Liver (tissue), 3 donors: ENCODE results near the gene CREG2.

Source experiments
- EGR1 ChIP-seq, 2 donors: IDR thresholded peaks; 2 replicates each; pipeline ENCODE4 v1.6.1; 2016 to 2018; ENCODE audit warnings: antibody characterized with exemption in 2 of 2, low read depth in 2 of 2
- HNF4A ChIP-seq, 2 donors: conservative IDR thresholded peaks; 2 replicates each; pipeline ENCODE4 v1.6.1; 2016; ENCODE audit warnings: antibody characterized with exemption in 2 of 2, mild to moderate bottlenecking in 2 of 2
- JUND ChIP-seq, 2 donors: IDR thresholded peaks; 2 replicates each; pipeline ENCODE4 v1.6.1; 2016; ENCODE audit warnings: antibody characterized with exemption in 2 of 2
- RAD21 ChIP-seq, 2 donors: IDR thresholded peaks; 2 replicates each; pipeline ENCODE4 v1.6.1; 2016; ENCODE audit warnings: antibody characterized with exemption in 2 of 2, mild to moderate bottlenecking in 2 of 2
- SP1 ChIP-seq: IDR thresholded peaks from 2 replicates; pipeline ENCODE4 v1.6.1; 2018; ENCODE audit warnings: antibody characterized with exemption, mild to moderate bottlenecking
- TAF1 ChIP-seq: conservative IDR thresholded peaks from 2 replicates; pipeline ENCODE4 v1.6.1; 2016; ENCODE audit warnings: antibody characterized with exemption, mild to moderate bottlenecking
- YY1 ChIP-seq: IDR thresholded peaks from 2 replicates; pipeline ENCODE4 v1.6.1; 2016; ENCODE audit warnings: antibody characterized with exemption, mild to moderate bottlenecking
- TF ChIP-seq, protein P1 (sequence below): fragments of 150-350 bp; IDR thresholded peaks from 2 replicates; pipeline ENCODE4 v1.5.1; 2017; ENCODE audit warnings: improper control_type of control experiment, low read depth, low read length; ENCODE audit not compliant: missing input control
- TF ChIP-seq, protein P2 (sequence below): IDR thresholded peaks from 2 replicates; pipeline ENCODE4 v1.6.1; 2016; ENCODE audit warnings: antibody characterized with exemption
- TF ChIP-seq, protein P3 (sequence below): IDR thresholded peaks from 2 replicates; pipeline ENCODE4 v1.6.1; 2016; ENCODE audit warnings: antibody characterized with exemption
- TF ChIP-seq, protein P4 (sequence below): IDR thresholded peaks from 2 replicates; pipeline ENCODE4 v1.6.1; 2016; ENCODE audit warnings: antibody characterized with exemption, mild to moderate bottlenecking
- TF ChIP-seq, protein P5 (sequence below): IDR thresholded peaks from 2 replicates; pipeline ENCODE4 v1.6.1; 2016; ENCODE audit warnings: antibody characterized with exemption
- donor health status: healthy.
- donor health status: healthy.

DNA sequence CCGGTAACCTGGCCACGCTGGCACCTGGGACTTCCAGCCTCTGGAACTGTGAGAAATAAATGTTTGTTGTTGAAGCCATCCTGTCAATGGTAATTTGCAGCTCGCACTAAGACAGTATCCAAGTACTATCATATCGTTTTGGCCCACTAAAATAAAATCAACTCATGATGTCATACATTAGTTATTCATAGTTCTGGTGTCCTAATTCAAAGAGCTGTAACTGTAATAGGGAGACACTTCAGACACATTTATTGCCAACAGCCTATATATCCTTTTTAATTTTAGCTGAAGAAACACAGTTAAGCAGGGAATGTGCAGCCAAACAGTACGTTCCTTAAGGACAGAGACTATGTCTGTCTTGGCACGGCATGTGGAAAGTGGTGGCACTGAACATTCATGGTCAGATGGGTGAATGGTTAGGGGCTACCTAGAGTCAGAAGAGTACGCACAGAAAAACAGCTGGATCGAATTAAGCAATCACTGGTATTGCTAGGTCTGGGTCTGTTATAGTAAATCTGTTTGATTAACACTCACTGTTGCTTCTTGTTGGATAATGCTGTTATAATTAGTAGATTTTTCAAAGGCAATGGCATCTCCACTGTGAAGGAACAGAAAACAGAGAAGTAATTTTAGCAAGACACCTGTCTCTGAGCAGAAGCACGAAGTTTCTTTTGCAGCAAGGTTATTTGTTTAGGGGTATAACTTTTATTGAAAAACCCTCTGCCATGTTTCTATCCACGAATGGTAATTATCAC lies 41.3 kb upstream of the CREG2 start:
- TF ChIP-seq, protein P1, sequence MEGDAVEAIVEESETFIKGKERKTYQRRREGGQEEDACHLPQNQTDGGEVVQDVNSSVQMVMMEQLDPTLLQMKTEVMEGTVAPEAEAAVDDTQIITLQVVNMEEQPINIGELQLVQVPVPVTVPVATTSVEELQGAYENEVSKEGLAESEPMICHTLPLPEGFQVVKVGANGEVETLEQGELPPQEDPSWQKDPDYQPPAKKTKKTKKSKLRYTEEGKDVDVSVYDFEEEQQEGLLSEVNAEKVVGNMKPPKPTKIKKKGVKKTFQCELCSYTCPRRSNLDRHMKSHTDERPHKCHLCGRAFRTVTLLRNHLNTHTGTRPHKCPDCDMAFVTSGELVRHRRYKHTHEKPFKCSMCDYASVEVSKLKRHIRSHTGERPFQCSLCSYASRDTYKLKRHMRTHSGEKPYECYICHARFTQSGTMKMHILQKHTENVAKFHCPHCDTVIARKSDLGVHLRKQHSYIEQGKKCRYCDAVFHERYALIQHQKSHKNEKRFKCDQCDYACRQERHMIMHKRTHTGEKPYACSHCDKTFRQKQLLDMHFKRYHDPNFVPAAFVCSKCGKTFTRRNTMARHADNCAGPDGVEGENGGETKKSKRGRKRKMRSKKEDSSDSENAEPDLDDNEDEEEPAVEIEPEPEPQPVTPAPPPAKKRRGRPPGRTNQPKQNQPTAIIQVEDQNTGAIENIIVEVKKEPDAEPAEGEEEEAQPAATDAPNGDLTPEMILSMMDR, result no peak
- TF ChIP-seq, protein P2, sequence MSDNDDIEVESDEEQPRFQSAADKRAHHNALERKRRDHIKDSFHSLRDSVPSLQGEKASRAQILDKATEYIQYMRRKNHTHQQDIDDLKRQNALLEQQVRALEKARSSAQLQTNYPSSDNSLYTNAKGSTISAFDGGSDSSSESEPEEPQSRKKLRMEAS, result no peak
- no peak for TF ChIP-seq JUND (IDR thresholded peaks at IDR 0.05)
- TF ChIP-seq SP1, result no peak
- TF ChIP-seq, protein P3, sequence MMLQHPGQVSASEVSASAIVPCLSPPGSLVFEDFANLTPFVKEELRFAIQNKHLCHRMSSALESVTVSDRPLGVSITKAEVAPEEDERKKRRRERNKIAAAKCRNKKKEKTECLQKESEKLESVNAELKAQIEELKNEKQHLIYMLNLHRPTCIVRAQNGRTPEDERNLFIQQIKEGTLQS, result no peak
- no peak for TF ChIP-seq RAD21 (IDR thresholded peaks at IDR 0.05)
- no peak for TF ChIP-seq YY1
- no peak for TF ChIP-seq EGR1 (IDR thresholded peaks at IDR 0.05; ENCODE audit: low read depth in 2 of 2)
- TF ChIP-seq, protein P4, sequence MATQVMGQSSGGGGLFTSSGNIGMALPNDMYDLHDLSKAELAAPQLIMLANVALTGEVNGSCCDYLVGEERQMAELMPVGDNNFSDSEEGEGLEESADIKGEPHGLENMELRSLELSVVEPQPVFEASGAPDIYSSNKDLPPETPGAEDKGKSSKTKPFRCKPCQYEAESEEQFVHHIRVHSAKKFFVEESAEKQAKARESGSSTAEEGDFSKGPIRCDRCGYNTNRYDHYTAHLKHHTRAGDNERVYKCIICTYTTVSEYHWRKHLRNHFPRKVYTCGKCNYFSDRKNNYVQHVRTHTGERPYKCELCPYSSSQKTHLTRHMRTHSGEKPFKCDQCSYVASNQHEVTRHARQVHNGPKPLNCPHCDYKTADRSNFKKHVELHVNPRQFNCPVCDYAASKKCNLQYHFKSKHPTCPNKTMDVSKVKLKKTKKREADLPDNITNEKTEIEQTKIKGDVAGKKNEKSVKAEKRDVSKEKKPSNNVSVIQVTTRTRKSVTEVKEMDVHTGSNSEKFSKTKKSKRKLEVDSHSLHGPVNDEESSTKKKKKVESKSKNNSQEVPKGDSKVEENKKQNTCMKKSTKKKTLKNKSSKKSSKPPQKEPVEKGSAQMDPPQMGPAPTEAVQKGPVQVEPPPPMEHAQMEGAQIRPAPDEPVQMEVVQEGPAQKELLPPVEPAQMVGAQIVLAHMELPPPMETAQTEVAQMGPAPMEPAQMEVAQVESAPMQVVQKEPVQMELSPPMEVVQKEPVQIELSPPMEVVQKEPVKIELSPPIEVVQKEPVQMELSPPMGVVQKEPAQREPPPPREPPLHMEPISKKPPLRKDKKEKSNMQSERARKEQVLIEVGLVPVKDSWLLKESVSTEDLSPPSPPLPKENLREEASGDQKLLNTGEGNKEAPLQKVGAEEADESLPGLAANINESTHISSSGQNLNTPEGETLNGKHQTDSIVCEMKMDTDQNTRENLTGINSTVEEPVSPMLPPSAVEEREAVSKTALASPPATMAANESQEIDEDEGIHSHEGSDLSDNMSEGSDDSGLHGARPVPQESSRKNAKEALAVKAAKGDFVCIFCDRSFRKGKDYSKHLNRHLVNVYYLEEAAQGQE, result no peak
- no peak for TF ChIP-seq TAF1
- TF ChIP-seq, protein P5, sequence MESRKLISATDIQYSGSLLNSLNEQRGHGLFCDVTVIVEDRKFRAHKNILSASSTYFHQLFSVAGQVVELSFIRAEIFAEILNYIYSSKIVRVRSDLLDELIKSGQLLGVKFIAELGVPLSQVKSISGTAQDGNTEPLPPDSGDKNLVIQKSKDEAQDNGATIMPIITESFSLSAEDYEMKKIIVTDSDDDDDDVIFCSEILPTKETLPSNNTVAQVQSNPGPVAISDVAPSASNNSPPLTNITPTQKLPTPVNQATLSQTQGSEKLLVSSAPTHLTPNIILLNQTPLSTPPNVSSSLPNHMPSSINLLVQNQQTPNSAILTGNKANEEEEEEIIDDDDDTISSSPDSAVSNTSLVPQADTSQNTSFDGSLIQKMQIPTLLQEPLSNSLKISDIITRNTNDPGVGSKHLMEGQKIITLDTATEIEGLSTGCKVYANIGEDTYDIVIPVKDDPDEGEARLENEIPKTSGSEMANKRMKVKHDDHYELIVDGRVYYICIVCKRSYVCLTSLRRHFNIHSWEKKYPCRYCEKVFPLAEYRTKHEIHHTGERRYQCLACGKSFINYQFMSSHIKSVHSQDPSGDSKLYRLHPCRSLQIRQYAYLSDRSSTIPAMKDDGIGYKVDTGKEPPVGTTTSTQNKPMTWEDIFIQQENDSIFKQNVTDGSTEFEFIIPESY, result no peak
- TF ChIP-seq HNF4A (conservative IDR thresholded peaks at IDR 0.05), result no peak
